ENCODE results near the gene LMOD3.

- TF ChIP-seq EP300 (IDR thresholded peaks at IDR 0.05) (no peak), ZC3H11A (IDR thresholded peaks at IDR 0.05) (no peak), POLR2A (IDR thresholded peaks at IDR 0.05; ENCODE audit: low read length) (no peak), CTCF (IDR thresholded peaks at IDR 0.05) (no peak), BCL3 (IDR thresholded peaks at IDR 0.05) (no peak), PHF8 (IDR thresholded peaks at IDR 0.05; ENCODE audit: borderline replicate concordance, low read depth) (no peak)
Observed at GRCh38 chr3:69084326-69085167, 37.8 kb downstream of the LMOD3 start, which contains the start of gene ARL6IP5.
